Pulmonary artery endothelial cell (primary cell): ENCODE data around the gene L1CAM. TPM values are rescaled to one million over a fixed set of nuclear protein-coding genes. Genes with fewer than 3 reads are reported as not detected.

ENCODE experiments used
- total RNA-seq: library from RNA; depleted of rRNA; stranded (reverse); fragments of >200 nt; gene quantifications from 2 replicates; pipeline ENCODE4 v1.2.3, GENCODE V29; 2014

The L1CAM gene
- total RNA-seq, 1 donor from 2014 or later, result 0.13 TPM

Other genes with a start within 250 kb of the L1CAM start
- gene DUSP9, start 239.0 kb downstream of the L1CAM start, total RNA-seq, result 0.04 and 0.26 TPM in 2 replicates
- gene PNCK, start 212.4 kb downstream of the L1CAM start, total RNA-seq, result not detected in 2 replicates
- gene SLC6A8, start 198.2 kb downstream of the L1CAM start, total RNA-seq, result 8.6 and 15.9 TPM in 2 replicates
- gene BCAP31, start 161.8 kb downstream of the L1CAM start, total RNA-seq, result 304 and 323 TPM in 2 replicates
- 9.5 and 9.6 TPM in 2 replicates for gene ABCD1, start 161.3 kb downstream of the L1CAM start, total RNA-seq
- gene PLXNB3, start 121.9 kb downstream of the L1CAM start, total RNA-seq, result 3.9 and 5.5 TPM in 2 replicates
- gene SRPK3, start 105.1 kb downstream of the L1CAM start, total RNA-seq, result under 0.01 and 0.07 TPM in 2 replicates
- 41.1 and 58.8 TPM in 2 replicates for gene IDH3G, start 91.8 kb downstream of the L1CAM start, total RNA-seq
- gene SSR4, start 91.5 kb downstream of the L1CAM start, total RNA-seq, result 86.6 and 152 TPM in 2 replicates
- gene PDZD4, start 55.6 kb downstream of the L1CAM start, total RNA-seq, result 0.20 and 0.25 TPM in 2 replicates
- gene AVPR2, start 18.5 kb upstream of the L1CAM start, total RNA-seq, result 0.07 TPM in 1 of 2 replicates, not detected in the other
- gene ARHGAP4, start 40.1 kb upstream of the L1CAM start, total RNA-seq, result 26.5 and 37.0 TPM in 2 replicates
- gene NAA10, start 48.9 kb upstream of the L1CAM start, total RNA-seq, result 97.3 and 113 TPM in 2 replicates
- 4.9 and 8.5 TPM in 2 replicates for gene RENBP, start 58.5 kb upstream of the L1CAM start, total RNA-seq
- gene HCFC1, start 85.6 kb upstream of the L1CAM start, total RNA-seq, result 14.8 and 22.9 TPM in 2 replicates
- gene TMEM187, start 86.6 kb upstream of the L1CAM start, total RNA-seq, result 2.9 and 5.3 TPM in 2 replicates
- gene IRAK1, start 133.7 kb upstream of the L1CAM start, total RNA-seq, result 93.2 and 98.0 TPM in 2 replicates
- gene MECP2, start 211.5 kb upstream of the L1CAM start, total RNA-seq, result 20.4 and 21.6 TPM in 2 replicates